Measurements from ENCODE around the gene TLK2.

TLK2 gene

GRCh38 chr17:62618647-62619416, 140.2 kb downstream of the TLK2 start:
- no peak for ATAC-seq
- TF ChIP-seq ZNF565 (CRISPR knock-in tag; conservative IDR thresholded peaks at IDR 0.05; ENCODE audit: low read depth) (no peak), TOX (CRISPR knock-in tag; IDR thresholded peaks at IDR 0.05; ENCODE audit: borderline replicate concordance) (no peak), ZNF8 (CRISPR knock-in tag; IDR thresholded peaks at IDR 0.05) (no peak), ZC3H10 (CRISPR knock-in tag; IDR thresholded peaks at IDR 0.05) (no peak), RARB (CRISPR knock-in tag; IDR thresholded peaks at IDR 0.05) (no peak), POU6F1 (CRISPR knock-in tag; IDR thresholded peaks at IDR 0.05; ENCODE audit: borderline replicate concordance, low read depth) (no peak), ARNTL (CRISPR knock-in tag; IDR thresholded peaks at IDR 0.05; ENCODE audit: borderline replicate concordance, low read depth) (no peak), ISL1 (CRISPR knock-in tag; IDR thresholded peaks at IDR 0.05) (no peak), CSDC2 (CRISPR knock-in tag; IDR thresholded peaks at IDR 0.05) (no peak)
- TF ChIP-seq, protein P1, sequence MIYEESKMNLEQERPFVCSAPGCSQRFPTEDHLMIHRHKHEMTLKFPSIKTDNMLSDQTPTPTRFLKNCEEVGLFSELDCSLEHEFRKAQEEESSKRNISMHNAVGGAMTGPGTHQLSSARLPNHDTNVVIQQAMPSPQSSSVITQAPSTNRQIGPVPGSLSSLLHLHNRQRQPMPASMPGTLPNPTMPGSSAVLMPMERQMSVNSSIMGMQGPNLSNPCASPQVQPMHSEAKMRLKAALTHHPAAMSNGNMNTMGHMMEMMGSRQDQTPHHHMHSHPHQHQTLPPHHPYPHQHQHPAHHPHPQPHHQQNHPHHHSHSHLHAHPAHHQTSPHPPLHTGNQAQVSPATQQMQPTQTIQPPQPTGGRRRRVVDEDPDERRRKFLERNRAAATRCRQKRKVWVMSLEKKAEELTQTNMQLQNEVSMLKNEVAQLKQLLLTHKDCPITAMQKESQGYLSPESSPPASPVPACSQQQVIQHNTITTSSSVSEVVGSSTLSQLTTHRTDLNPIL (CRISPR knock-in tag; IDR thresholded peaks at IDR 0.05; ENCODE audit: low read depth): no peak

DNA sequence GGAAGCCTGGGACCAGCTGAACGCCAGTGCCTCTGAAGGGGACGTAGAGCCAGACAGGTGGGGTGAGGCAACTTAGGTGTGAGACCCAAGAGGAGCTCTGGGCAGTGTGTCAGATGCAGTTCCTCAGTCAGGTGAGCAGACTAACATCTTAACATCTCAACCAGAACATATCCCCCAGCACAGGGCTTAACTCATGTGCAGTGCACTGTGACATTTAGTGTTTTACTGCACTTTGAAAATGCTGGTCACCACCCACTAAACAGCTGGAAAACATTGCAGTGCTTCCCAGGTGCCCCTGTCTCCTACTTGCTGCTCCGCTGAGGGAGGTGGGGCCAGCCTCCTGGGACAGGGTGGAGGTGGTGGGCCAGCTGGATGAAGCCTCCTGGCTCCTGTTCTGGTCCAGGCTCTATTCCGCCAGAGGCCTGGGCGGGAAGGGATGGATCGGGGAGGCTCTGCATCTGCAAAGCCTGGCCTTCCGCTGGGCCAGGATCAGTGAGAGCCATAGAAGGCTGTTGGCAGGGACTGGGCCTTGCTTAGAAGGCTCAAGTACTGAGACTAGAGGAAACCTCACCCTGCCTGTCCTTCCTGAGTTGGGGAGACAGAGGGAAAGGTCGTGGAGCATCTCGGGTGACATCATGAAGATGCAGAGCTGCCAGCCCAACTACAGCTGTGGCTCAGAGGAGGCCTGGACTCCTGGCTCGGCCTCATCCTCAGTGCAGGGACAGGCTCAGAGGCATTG, 141.0 kb downstream of the TLK2 start:
- no peak; the same call in 1 of the 3 replicates for ATAC-seq
- TF ChIP-seq BACH2 (CRISPR knock-in tag; IDR thresholded peaks at IDR 0.05; ENCODE audit: borderline replicate concordance) (no peak), CSDC2 (CRISPR knock-in tag; IDR thresholded peaks at IDR 0.05) (no peak), ZFP3 (CRISPR knock-in tag; IDR thresholded peaks at IDR 0.05) (no peak), OSR1 (CRISPR knock-in tag; IDR thresholded peaks at IDR 0.05) (no peak), PPARA (CRISPR knock-in tag; IDR thresholded peaks at IDR 0.05; ENCODE audit: borderline replicate concordance) (no peak), SNAI2 (CRISPR knock-in tag; IDR thresholded peaks at IDR 0.05) (no peak), GLIS3 (CRISPR knock-in tag; IDR thresholded peaks at IDR 0.05) (no peak), ISL1 (CRISPR knock-in tag; IDR thresholded peaks at IDR 0.05) (no peak), TOX (CRISPR knock-in tag; IDR thresholded peaks at IDR 0.05; ENCODE audit: borderline replicate concordance) (no peak), ARNTL (CRISPR knock-in tag; IDR thresholded peaks at IDR 0.05; ENCODE audit: borderline replicate concordance, low read depth) (no peak), ZC3H10 (CRISPR knock-in tag; IDR thresholded peaks at IDR 0.05) (no peak), TCF4 (CRISPR knock-in tag; IDR thresholded peaks at IDR 0.05; ENCODE audit: borderline replicate concordance) (no peak), ZFP30 (CRISPR knock-in tag; IDR thresholded peaks at IDR 0.05) (no peak)
- TF ChIP-seq, protein P2, sequence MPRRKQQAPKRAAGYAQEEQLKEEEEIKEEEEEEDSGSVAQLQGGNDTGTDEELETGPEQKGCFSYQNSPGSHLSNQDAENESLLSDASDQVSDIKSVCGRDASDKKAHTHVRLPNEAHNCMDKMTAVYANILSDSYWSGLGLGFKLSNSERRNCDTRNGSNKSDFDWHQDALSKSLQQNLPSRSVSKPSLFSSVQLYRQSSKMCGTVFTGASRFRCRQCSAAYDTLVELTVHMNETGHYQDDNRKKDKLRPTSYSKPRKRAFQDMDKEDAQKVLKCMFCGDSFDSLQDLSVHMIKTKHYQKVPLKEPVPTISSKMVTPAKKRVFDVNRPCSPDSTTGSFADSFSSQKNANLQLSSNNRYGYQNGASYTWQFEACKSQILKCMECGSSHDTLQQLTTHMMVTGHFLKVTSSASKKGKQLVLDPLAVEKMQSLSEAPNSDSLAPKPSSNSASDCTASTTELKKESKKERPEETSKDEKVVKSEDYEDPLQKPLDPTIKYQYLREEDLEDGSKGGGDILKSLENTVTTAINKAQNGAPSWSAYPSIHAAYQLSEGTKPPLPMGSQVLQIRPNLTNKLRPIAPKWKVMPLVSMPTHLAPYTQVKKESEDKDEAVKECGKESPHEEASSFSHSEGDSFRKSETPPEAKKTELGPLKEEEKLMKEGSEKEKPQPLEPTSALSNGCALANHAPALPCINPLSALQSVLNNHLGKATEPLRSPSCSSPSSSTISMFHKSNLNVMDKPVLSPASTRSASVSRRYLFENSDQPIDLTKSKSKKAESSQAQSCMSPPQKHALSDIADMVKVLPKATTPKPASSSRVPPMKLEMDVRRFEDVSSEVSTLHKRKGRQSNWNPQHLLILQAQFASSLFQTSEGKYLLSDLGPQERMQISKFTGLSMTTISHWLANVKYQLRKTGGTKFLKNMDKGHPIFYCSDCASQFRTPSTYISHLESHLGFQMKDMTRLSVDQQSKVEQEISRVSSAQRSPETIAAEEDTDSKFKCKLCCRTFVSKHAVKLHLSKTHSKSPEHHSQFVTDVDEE (CRISPR knock-in tag; IDR thresholded peaks at IDR 0.05): no peak
- TF ChIP-seq, protein P1 (CRISPR knock-in tag; IDR thresholded peaks at IDR 0.05; ENCODE audit: low read depth): no peak

GRCh38 chr17:62621223-62621622, 142.6 kb downstream of the TLK2 start:
- TF ChIP-seq ZNF70 (CRISPR knock-in tag; IDR thresholded peaks at IDR 0.05): no peak
- no peak for TF ChIP-seq SNAI2 (CRISPR knock-in tag; IDR thresholded peaks at IDR 0.05)
- no peak for TF ChIP-seq ISL1 (CRISPR knock-in tag; IDR thresholded peaks at IDR 0.05)
- TF ChIP-seq TOX (CRISPR knock-in tag; IDR thresholded peaks at IDR 0.05; ENCODE audit: borderline replicate concordance): no peak
- no peak for TF ChIP-seq OSR1 (CRISPR knock-in tag; IDR thresholded peaks at IDR 0.05)
- TF ChIP-seq TCF4 (CRISPR knock-in tag; IDR thresholded peaks at IDR 0.05; ENCODE audit: borderline replicate concordance): no peak
- TF ChIP-seq GLIS3 (CRISPR knock-in tag; IDR thresholded peaks at IDR 0.05): no peak
- TF ChIP-seq ZFP3 (CRISPR knock-in tag; IDR thresholded peaks at IDR 0.05): no peak
- no peak for TF ChIP-seq PPARA (CRISPR knock-in tag; IDR thresholded peaks at IDR 0.05; ENCODE audit: borderline replicate concordance)
- no peak for TF ChIP-seq ESRRG (CRISPR knock-in tag; IDR thresholded peaks at IDR 0.05)
- no peak for TF ChIP-seq ZNF565 (CRISPR knock-in tag; conservative IDR thresholded peaks at IDR 0.05; ENCODE audit: low read depth)
- TF ChIP-seq CSRNP3 (CRISPR knock-in tag; IDR thresholded peaks at IDR 0.05): no peak
- ATAC-seq: no peak
